ENCODE results near the gene CDK16.

CDK16 gene

GRCh38 chrX:47239898-47240545, 21.5 kb downstream of the CDK16 start (continued):
- TF ChIP-seq, protein P1, sequence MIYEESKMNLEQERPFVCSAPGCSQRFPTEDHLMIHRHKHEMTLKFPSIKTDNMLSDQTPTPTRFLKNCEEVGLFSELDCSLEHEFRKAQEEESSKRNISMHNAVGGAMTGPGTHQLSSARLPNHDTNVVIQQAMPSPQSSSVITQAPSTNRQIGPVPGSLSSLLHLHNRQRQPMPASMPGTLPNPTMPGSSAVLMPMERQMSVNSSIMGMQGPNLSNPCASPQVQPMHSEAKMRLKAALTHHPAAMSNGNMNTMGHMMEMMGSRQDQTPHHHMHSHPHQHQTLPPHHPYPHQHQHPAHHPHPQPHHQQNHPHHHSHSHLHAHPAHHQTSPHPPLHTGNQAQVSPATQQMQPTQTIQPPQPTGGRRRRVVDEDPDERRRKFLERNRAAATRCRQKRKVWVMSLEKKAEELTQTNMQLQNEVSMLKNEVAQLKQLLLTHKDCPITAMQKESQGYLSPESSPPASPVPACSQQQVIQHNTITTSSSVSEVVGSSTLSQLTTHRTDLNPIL (CRISPR knock-in tag; IDR thresholded peaks at IDR 0.05; ENCODE audit: low read depth): no peak
- TF ChIP-seq ISL1 (CRISPR knock-in tag; IDR thresholded peaks at IDR 0.05) (no peak), POU6F1 (CRISPR knock-in tag; IDR thresholded peaks at IDR 0.05; ENCODE audit: borderline replicate concordance, low read depth) (no peak), CSDC2 (CRISPR knock-in tag; IDR thresholded peaks at IDR 0.05) (no peak), ARNTL (CRISPR knock-in tag; IDR thresholded peaks at IDR 0.05; ENCODE audit: borderline replicate concordance, low read depth) (no peak), GLIS3 (CRISPR knock-in tag; IDR thresholded peaks at IDR 0.05) (no peak)

GRCh38 chrX:47240619-47241018, 22.1 kb downstream of the CDK16 start:
- TF ChIP-seq CSDC2 (CRISPR knock-in tag; IDR thresholded peaks at IDR 0.05) (no peak), ZNF70 (CRISPR knock-in tag; IDR thresholded peaks at IDR 0.05) (no peak)
- ATAC-seq: no peak

DNA sequence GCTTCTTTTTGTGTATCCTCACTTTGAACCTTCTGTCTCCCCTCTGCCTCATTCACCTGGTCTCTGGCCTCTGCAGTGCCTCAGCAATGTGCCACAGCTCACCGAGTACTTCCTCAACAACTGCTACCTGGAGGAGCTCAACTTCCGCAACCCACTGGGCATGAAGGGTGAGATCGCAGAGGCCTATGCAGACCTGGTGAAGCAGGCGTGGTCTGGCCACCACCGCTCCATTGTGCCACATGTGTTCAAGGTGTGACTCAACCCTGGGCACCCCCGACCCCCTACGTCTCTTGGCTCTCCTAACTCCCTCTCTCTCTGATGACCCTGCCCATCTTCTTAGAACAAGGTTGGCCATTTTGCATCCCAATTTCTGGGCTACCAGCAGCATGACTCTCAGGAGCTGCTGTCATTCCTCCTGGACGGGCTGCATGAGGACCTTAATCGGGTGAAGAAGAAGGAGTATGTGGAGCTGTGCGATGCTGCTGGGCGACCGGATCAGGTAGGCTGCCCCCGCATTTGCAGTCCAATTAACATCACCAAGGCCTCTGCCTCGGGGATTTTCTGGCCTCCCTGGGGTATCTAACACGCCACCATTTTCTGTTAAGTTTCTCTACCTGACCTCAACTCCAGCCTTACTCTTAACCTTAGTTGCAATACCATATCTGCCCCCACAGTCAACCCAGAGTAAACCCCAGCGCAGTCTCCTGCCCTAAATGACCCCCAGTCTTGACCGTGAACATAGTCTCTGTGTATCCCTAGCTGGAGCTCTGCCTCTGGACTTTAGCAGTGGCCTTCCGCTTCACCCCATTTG, 22.9 kb downstream of the CDK16 start:
- no peak for ATAC-seq
- TF ChIP-seq ZNF8 (CRISPR knock-in tag; IDR thresholded peaks at IDR 0.05): no peak
- no peak for TF ChIP-seq TCF4 (CRISPR knock-in tag; IDR thresholded peaks at IDR 0.05; ENCODE audit: borderline replicate concordance)
- TF ChIP-seq BACH2 (CRISPR knock-in tag; IDR thresholded peaks at IDR 0.05; ENCODE audit: borderline replicate concordance): no peak
- TF ChIP-seq, protein P1 (CRISPR knock-in tag; IDR thresholded peaks at IDR 0.05; ENCODE audit: low read depth): no peak
- TF ChIP-seq ZNF565 (CRISPR knock-in tag; conservative IDR thresholded peaks at IDR 0.05; ENCODE audit: low read depth): no peak
- TF ChIP-seq POU6F1 (CRISPR knock-in tag; IDR thresholded peaks at IDR 0.05; ENCODE audit: borderline replicate concordance, low read depth): no peak
- TF ChIP-seq, protein P2, sequence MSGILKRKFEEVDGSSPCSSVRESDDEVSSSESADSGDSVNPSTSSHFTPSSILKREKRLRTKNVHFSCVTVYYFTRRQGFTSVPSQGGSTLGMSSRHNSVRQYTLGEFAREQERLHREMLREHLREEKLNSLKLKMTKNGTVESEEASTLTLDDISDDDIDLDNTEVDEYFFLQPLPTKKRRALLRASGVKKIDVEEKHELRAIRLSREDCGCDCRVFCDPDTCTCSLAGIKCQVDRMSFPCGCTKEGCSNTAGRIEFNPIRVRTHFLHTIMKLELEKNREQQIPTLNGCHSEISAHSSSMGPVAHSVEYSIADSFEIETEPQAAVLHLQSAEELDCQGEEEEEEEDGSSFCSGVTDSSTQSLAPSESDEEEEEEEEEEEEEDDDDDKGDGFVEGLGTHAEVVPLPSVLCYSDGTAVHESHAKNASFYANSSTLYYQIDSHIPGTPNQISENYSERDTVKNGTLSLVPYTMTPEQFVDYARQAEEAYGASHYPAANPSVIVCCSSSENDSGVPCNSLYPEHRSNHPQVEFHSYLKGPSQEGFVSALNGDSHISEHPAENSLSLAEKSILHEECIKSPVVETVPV (CRISPR knock-in tag; IDR thresholded peaks at IDR 0.05): no peak
- no peak for TF ChIP-seq GLIS3 (CRISPR knock-in tag; IDR thresholded peaks at IDR 0.05)
- no peak for TF ChIP-seq RARB (CRISPR knock-in tag; IDR thresholded peaks at IDR 0.05)
- TF ChIP-seq OSR1 (CRISPR knock-in tag; IDR thresholded peaks at IDR 0.05): no peak
- TF ChIP-seq, protein P3, sequence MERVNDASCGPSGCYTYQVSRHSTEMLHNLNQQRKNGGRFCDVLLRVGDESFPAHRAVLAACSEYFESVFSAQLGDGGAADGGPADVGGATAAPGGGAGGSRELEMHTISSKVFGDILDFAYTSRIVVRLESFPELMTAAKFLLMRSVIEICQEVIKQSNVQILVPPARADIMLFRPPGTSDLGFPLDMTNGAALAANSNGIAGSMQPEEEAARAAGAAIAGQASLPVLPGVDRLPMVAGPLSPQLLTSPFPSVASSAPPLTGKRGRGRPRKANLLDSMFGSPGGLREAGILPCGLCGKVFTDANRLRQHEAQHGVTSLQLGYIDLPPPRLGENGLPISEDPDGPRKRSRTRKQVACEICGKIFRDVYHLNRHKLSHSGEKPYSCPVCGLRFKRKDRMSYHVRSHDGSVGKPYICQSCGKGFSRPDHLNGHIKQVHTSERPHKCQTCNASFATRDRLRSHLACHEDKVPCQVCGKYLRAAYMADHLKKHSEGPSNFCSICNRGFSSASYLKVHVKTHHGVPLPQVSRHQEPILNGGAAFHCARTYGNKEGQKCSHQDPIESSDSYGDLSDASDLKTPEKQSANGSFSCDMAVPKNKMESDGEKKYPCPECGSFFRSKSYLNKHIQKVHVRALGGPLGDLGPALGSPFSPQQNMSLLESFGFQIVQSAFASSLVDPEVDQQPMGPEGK (CRISPR knock-in tag; IDR thresholded peaks at IDR 0.05; ENCODE audit: borderline replicate concordance): no peak
- TF ChIP-seq ZFP30 (CRISPR knock-in tag; IDR thresholded peaks at IDR 0.05): no peak
- TF ChIP-seq SNAI2 (CRISPR knock-in tag; IDR thresholded peaks at IDR 0.05): no peak
- no peak for TF ChIP-seq ESRRG (CRISPR knock-in tag; IDR thresholded peaks at IDR 0.05)
- TF ChIP-seq ZC3H10 (CRISPR knock-in tag; IDR thresholded peaks at IDR 0.05): no peak
- TF ChIP-seq ISL1 (CRISPR knock-in tag; IDR thresholded peaks at IDR 0.05): no peak
- no peak for TF ChIP-seq ZFP3 (CRISPR knock-in tag; IDR thresholded peaks at IDR 0.05)

Data from SK-N-SH treated with all-trans-retinoic acid at 6 μM for 48 hours (cell line).